ENCODE results near the gene SGCB. TPM values are rescaled to one million over a fixed set of nuclear protein-coding genes. Genes with fewer than 3 reads are reported as not detected.

The SGCB gene
- polyA plus RNA-seq, 4 donors: 3.8 to 26.9 (median 10.4) TPM

- Histone ChIP-seq H3K27me3 (ENCODE audit: control insufficient read depth in 3 of 3, insufficient read depth in 3 of 3, low read length in 3 of 3) (no peaks in the 10 kb centered on the region), H3K27ac (ENCODE audit: low read depth in 1 of 3, low read length in 2 of 3) (peak overlapping the region; percentile 32 to 84 (median 64)), H3K9me3 (ENCODE audit: control insufficient read depth in 2 of 2, insufficient read depth in 1 of 2, low read depth in 1 of 2, low read length in 1 of 2) (no peaks in the 10 kb centered on the region), H3K4me3 (ENCODE audit: low read depth in 1 of 3, low read length in 3 of 3) (peak overlapping the region in 2 of 3 donors; percentile 24 to 29), H3K36me3 (ENCODE audit: control insufficient read depth in 3 of 3, insufficient read depth in 2 of 3, low read depth in 1 of 3, low read length in 3 of 3) (peaks cover 0 to 7% (median 0%) of the 10 kb centered on the region in 3 donors), H3K4me1 (ENCODE audit: control insufficient read depth in 3 of 3, insufficient read depth in 2 of 3, low read depth in 1 of 3, low read length in 2 of 3) (peaks cover 0 to 32% (median 2%) of the 10 kb centered on the region in 3 donors)
- DNase-seq (peak; percentile 72 to 79), FAIRE-seq (no peak)
- 12 to 56% (median 39%) methylated on average over 3 of the region's 3 CpGs for WGBS, 3 donors
Measured at GRCh38 chr4:52016981-52017380, 21.1 kb downstream of the SGCB start.

DNA sequence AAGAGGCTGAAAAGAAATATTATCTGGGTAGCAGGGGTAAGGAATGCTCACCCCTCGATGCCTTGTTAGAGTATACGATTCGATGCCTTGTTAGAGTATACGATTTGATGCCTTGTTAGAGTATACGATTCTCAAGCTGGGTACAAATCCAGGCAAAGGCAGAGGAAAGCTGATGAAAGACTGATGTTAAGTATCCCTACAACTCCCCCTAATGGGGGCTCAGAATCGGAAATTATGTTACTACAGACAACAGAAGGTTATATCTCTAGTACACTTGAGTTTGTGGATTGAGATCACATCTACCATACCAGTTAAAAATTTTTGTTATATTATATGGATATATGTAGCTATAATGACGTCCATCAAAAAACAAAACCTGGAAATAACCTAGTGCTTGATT, 22.7 kb downstream of the SGCB start:
- Histone ChIP-seq H3K4me1 (ENCODE audit: control insufficient read depth in 3 of 3, insufficient read depth in 2 of 3, low read depth in 1 of 3, low read length in 2 of 3) (peaks cover 0 to 39% (median 2%) of the 10 kb centered on the region in 3 donors), H3K9me3 (ENCODE audit: control insufficient read depth in 2 of 2, insufficient read depth in 1 of 2, low read depth in 1 of 2, low read length in 1 of 2) (no peaks in the 10 kb centered on the region), H3K27me3 (ENCODE audit: control insufficient read depth in 3 of 3, insufficient read depth in 3 of 3, low read length in 3 of 3) (no peaks in the 10 kb centered on the region), H3K4me3 (ENCODE audit: low read depth in 1 of 3, low read length in 3 of 3) (peak overlapping the region in 1 of 3 donors; percentile 52), H3K36me3 (ENCODE audit: control insufficient read depth in 3 of 3, insufficient read depth in 2 of 3, low read depth in 1 of 3, low read length in 3 of 3) (peaks cover 0 to 3% (median 0%) of the 10 kb centered on the region in 3 donors), H3K27ac (ENCODE audit: low read depth in 1 of 3, low read length in 2 of 3) (peak overlapping the region in 2 of 3 donors; percentile 34 to 84)
- WGBS, 3 donors: 34 to 58% (median 54%) methylated on average over 7 of the region's 7 CpGs
- DNase-seq (peak; percentile 47 to 51), FAIRE-seq (no peak)

GRCh38 chr4:52014903-52015302, 23.2 kb downstream of the SGCB start:
- no peak for FAIRE-seq
- H3K4me1 ChIP-seq (ENCODE audit: control insufficient read depth in 3 of 3, insufficient read depth in 2 of 3, low read depth in 1 of 3, low read length in 2 of 3): peaks cover 0 to 36% (median 2%) of the 10 kb centered on the region in 3 donors

GRCh38 chr4:52012651-52013050, 25.4 kb downstream of the SGCB start:
- H3K4me3 ChIP-seq (ENCODE audit: low read depth in 1 of 3, low read length in 3 of 3): no peak overlapping the region
- WGBS, 3 donors: 19 to 65% (median 47%) methylated on average over 1 of the region's 1 CpG
- DNase-seq (peak; percentile 62 to 81), FAIRE-seq (no peak)
- H3K36me3 ChIP-seq (ENCODE audit: control insufficient read depth in 3 of 3, insufficient read depth in 2 of 3, low read depth in 1 of 3, low read length in 3 of 3): peaks cover 0 to 3% (median 0%) of the 10 kb centered on the region in 3 donors
- no peaks in the 10 kb centered on the region for H3K27me3 ChIP-seq (ENCODE audit: control insufficient read depth in 3 of 3, insufficient read depth in 3 of 3, low read length in 3 of 3)
- H3K9me3 ChIP-seq (ENCODE audit: control insufficient read depth in 2 of 2, insufficient read depth in 1 of 2, low read depth in 1 of 2, low read length in 1 of 2): no peaks in the 10 kb centered on the region
- H3K4me1 ChIP-seq (ENCODE audit: control insufficient read depth in 3 of 3, insufficient read depth in 2 of 3, low read depth in 1 of 3, low read length in 2 of 3): peaks cover 0 to 31% (median 2%) of the 10 kb centered on the region in 3 donors
- H3K27ac ChIP-seq (ENCODE audit: low read depth in 1 of 3, low read length in 2 of 3): peak overlapping the region in 2 of 3 donors; percentile 36 to 72

More at GRCh38 chr4:52014903-52015302, 23.2 kb downstream of the SGCB start:
- Histone ChIP-seq H3K27ac (ENCODE audit: low read depth in 1 of 3, low read length in 2 of 3) (peak overlapping the region in 1 of 3 donors; percentile 84), H3K9me3 (ENCODE audit: control insufficient read depth in 2 of 2, insufficient read depth in 1 of 2, low read depth in 1 of 2, low read length in 1 of 2) (no peaks in the 10 kb centered on the region), H3K36me3 (ENCODE audit: control insufficient read depth in 3 of 3, insufficient read depth in 2 of 3, low read depth in 1 of 3, low read length in 3 of 3) (peaks cover 0 to 3% (median 0%) of the 10 kb centered on the region in 3 donors), H3K27me3 (ENCODE audit: control insufficient read depth in 3 of 3, insufficient read depth in 3 of 3, low read length in 3 of 3) (no peaks in the 10 kb centered on the region), H3K4me3 (ENCODE audit: low read depth in 1 of 3, low read length in 3 of 3) (peak overlapping the region in 1 of 3 donors; percentile 52)
- no peak for DNase-seq
- WGBS, 3 donors: 10 to 29% (median 13%) methylated on average over 1 of the region's 1 CpG

DNA sequence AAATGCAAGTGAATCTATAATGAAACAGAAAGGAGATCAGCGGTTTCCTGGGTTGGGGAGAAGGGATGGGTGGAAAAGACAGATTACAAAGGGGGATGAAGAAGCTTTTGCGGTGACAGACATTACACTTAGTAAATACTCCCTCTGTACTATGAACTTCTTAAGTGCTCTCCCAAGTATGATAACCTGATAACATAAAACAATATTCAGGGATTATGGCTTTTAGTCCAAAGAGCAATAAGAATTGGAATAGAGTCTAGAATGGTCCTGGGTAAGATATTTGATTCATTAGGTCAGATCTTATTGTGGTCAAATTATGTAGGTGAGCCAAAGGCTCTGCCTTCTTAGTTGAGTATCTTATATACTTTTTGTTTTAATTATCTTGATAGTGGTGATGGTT, 27.1 kb downstream of the SGCB start:
- H3K4me3 ChIP-seq (ENCODE audit: low read depth in 1 of 3, low read length in 3 of 3): no peak overlapping the region
- H3K9me3 ChIP-seq (ENCODE audit: control insufficient read depth in 2 of 2, insufficient read depth in 1 of 2, low read depth in 1 of 2, low read length in 1 of 2): no peaks in the 10 kb centered on the region
- H3K4me1 ChIP-seq (ENCODE audit: control insufficient read depth in 3 of 3, insufficient read depth in 2 of 3, low read depth in 1 of 3, low read length in 2 of 3): peaks cover 0 to 26% (median 2%) of the 10 kb centered on the region in 3 donors
- H3K36me3 ChIP-seq (ENCODE audit: control insufficient read depth in 3 of 3, insufficient read depth in 2 of 3, low read depth in 1 of 3, low read length in 3 of 3): peaks cover 0 to 3% (median 0%) of the 10 kb centered on the region in 3 donors
- 18 to 58% (median 47%) methylated on average over 2 of the region's 2 CpGs for WGBS, 3 donors
- FAIRE-seq (peak; percentile 73), DNase-seq (peak; percentile 33 to 84)
- peak overlapping the region in 1 of 3 donors; percentile 72 for H3K27ac ChIP-seq (ENCODE audit: low read depth in 1 of 3, low read length in 2 of 3)
- H3K27me3 ChIP-seq (ENCODE audit: control insufficient read depth in 3 of 3, insufficient read depth in 3 of 3, low read length in 3 of 3): no peaks in the 10 kb centered on the region

- Histone ChIP-seq H3K27ac (ENCODE audit: low read depth in 1 of 3, low read length in 2 of 3) (no peak overlapping the region), H3K9me3 (ENCODE audit: control insufficient read depth in 2 of 2, insufficient read depth in 1 of 2, low read depth in 1 of 2, low read length in 1 of 2) (peaks cover 0 to 2% of the 10 kb centered on the region in 2 donors), H3K27me3 (ENCODE audit: control insufficient read depth in 3 of 3, insufficient read depth in 3 of 3, low read length in 3 of 3) (no peaks in the 10 kb centered on the region), H3K4me1 (ENCODE audit: control insufficient read depth in 3 of 3, insufficient read depth in 2 of 3, low read depth in 1 of 3, low read length in 2 of 3) (peaks cover 0 to 7% (median 2%) of the 10 kb centered on the region in 3 donors), H3K4me3 (ENCODE audit: low read depth in 1 of 3, low read length in 3 of 3) (no peak overlapping the region), H3K36me3 (ENCODE audit: control insufficient read depth in 3 of 3, insufficient read depth in 2 of 3, low read depth in 1 of 3, low read length in 3 of 3) (peaks cover 0 to 2% (median 0%) of the 10 kb centered on the region in 3 donors)
- 65 to 90% (median 84%) methylated on average over 4 of the region's 4 CpGs for WGBS, 3 donors
- FAIRE-seq (no peak), DNase-seq (peak in 1 of 2 donors; percentile 9)
Measured at GRCh38 chr4:52006887-52007286, 31.2 kb downstream of the SGCB start.

DNA sequence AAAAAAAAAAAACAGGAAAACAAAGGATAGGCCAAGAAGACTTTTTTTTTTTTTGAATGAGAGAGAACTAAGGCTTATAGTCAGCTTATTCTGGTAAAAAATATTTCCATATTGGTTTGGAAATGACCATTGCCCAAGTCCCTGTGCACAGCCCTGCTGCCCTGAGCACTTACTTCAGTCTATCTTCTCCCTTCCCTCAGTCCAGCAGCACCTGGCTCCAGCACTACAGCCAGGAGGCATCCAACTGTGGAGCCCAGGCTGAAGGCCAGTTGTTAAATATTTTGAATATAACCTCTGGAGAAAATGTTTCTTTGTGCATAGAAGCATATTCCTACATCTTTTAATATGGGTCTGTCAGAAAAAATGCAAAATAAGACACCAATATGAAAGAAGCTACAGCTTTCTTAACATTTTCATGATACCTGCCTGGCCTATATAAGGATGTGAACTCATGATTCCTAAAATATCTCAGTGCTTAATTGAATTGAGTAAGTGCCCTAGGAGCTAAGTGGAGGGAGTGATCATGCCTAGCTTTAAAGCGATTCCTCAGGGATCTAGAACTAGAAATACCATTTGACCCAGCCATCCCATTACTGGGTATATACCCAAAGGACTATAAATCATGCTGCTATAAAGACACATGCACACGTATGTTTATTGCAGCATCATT, 32.4 kb downstream of the SGCB start:
- H3K4me3 ChIP-seq (ENCODE audit: low read depth in 1 of 3, low read length in 3 of 3): no peak overlapping the region
- H3K9me3 ChIP-seq (ENCODE audit: control insufficient read depth in 2 of 2, insufficient read depth in 1 of 2, low read depth in 1 of 2, low read length in 1 of 2): peaks cover 0 to 2% of the 10 kb centered on the region in 2 donors
- peaks cover 0 to 2% (median 0%) of the 10 kb centered on the region in 3 donors for H3K4me1 ChIP-seq (ENCODE audit: control insufficient read depth in 3 of 3, insufficient read depth in 2 of 3, low read depth in 1 of 3, low read length in 2 of 3)
- no peak overlapping the region for H3K27ac ChIP-seq (ENCODE audit: low read depth in 1 of 3, low read length in 2 of 3)
- no peaks in the 10 kb centered on the region for H3K27me3 ChIP-seq (ENCODE audit: control insufficient read depth in 3 of 3, insufficient read depth in 3 of 3, low read length in 3 of 3)
- DNase-seq (no peak), FAIRE-seq (no peak)
- peaks cover 0 to 3% (median 0%) of the 10 kb centered on the region in 3 donors for H3K36me3 ChIP-seq (ENCODE audit: control insufficient read depth in 3 of 3, insufficient read depth in 2 of 3, low read depth in 1 of 3, low read length in 3 of 3)
- WGBS, 3 donors: 94 to 100% (median 100%) methylated on average over 1 of the region's 2 CpGs

- peaks cover 0 to 2% of the 10 kb centered on the region in 2 donors for H3K9me3 ChIP-seq (ENCODE audit: control insufficient read depth in 2 of 2, insufficient read depth in 1 of 2, low read depth in 1 of 2, low read length in 1 of 2)
- FAIRE-seq: no peak
- no peaks in the 10 kb centered on the region for H3K27me3 ChIP-seq (ENCODE audit: control insufficient read depth in 3 of 3, insufficient read depth in 3 of 3, low read length in 3 of 3)
Measured at GRCh38 chr4:52004414-52004813, 33.7 kb downstream of the SGCB start.

More at GRCh38 chr4:52004414-52004813, 33.7 kb downstream of the SGCB start:
- H3K4me3 ChIP-seq (ENCODE audit: low read depth in 1 of 3, low read length in 3 of 3): no peak overlapping the region
- peaks cover 0 to 2% (median 0%) of the 10 kb centered on the region in 3 donors for H3K4me1 ChIP-seq (ENCODE audit: control insufficient read depth in 3 of 3, insufficient read depth in 2 of 3, low read depth in 1 of 3, low read length in 2 of 3)
- no peak for DNase-seq
- peaks cover 0 to 3% (median 3%) of the 10 kb centered on the region in 3 donors for H3K36me3 ChIP-seq (ENCODE audit: control insufficient read depth in 3 of 3, insufficient read depth in 2 of 3, low read depth in 1 of 3, low read length in 3 of 3)
- H3K27ac ChIP-seq (ENCODE audit: low read depth in 1 of 3, low read length in 2 of 3): no peak overlapping the region
